ENCODE results near the gene ATXN7.

DNA sequence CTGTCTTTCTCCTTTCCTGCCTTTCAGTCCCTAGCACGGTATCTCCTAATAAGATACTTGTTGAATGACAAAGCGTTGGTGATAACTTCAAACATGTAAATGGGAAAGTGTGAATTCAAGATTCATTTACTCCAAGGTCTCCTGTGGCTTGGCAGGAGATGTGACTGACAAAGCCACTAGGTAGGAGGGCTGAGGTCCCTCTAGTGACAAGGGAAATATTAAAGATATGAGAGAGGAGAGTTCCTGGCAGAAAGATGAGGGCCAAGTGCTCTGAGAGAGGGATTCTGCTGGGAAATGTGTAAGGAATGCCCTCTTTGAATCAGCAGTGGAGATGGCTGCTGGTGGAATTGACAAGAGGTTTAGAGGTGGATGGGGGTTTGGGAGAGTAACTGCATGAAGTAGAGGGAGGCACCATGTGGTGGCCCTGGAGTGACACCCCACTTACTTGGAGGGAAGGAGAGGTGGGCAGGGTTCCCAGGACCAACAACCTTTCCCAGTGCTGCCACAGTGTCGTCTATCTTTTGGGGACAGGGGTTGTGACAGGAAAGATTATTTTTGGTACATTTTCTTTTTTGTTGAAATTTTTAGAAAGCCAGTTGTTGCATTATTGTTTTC is 91.5 kb downstream of the ATXN7 start:
- TF ChIP-seq POLR2A (IDR thresholded peaks at IDR 0.05) (no peak), CTCF (IDR thresholded peaks at IDR 0.05) (no peak), POLR2AphosphoS5 (IDR thresholded peaks at IDR 0.05) (no peak)

Measured in breast epithelium (tissue), 3 donors.